Thymus (tissue), 11 donors: ENCODE results near the gene CHI3L2. TPM values are rescaled to one million over a fixed set of nuclear protein-coding genes. Genes with fewer than 3 reads are reported as not detected.

Experiments used
- DNase-seq, 9 donors: peaks; one replicate each; pipeline ENCODE4 v3.0.0-alpha.2; 2013; ENCODE audit warnings: low spot score in 9 of 9, low read depth in 6 of 9, missing footprints in 1 of 9
- H3K27ac ChIP-seq, 2 donors: one replicate each; pipeline ENCODE4 v1.5.1; 2013; ENCODE audit warnings: control low read depth in 1 of 2, low read depth in 1 of 2, low read length in 1 of 2, mild to moderate bottlenecking in 1 of 2, moderate library complexity in 1 of 2
- H3K27me3 ChIP-seq, 2 donors: one replicate each; pipeline ENCODE4 v1.5.1; 2013; ENCODE audit warnings: low read length in 1 of 2; ENCODE audit not compliant: control insufficient read depth in 2 of 2, insufficient read depth in 1 of 2
- H3K36me3 ChIP-seq, 2 donors: one replicate each; pipeline ENCODE4 v1.5.1; 2013; ENCODE audit warnings: low read length in 1 of 2, mild to moderate bottlenecking in 1 of 2, moderate library complexity in 1 of 2; ENCODE audit not compliant: control insufficient read depth in 2 of 2, insufficient read depth in 2 of 2
- H3K4me1 ChIP-seq, 2 donors: one replicate each; pipeline ENCODE4 v1.5.1; 2013; ENCODE audit warnings: low read length in 2 of 2; ENCODE audit not compliant: control insufficient read depth in 2 of 2, insufficient read depth in 2 of 2
- H3K4me3 ChIP-seq, 2 donors: one replicate each; pipeline ENCODE4 v1.5.1; 2013; ENCODE audit warnings: low read length in 2 of 2, control low read depth in 1 of 2, mild to moderate bottlenecking in 1 of 2
- H3K9me3 ChIP-seq, 2 donors: one replicate each; pipeline ENCODE4 v1.5.1; 2013; ENCODE audit warnings: low read length in 1 of 2, mild to moderate bottlenecking in 1 of 2; ENCODE audit not compliant: control insufficient read depth in 2 of 2, insufficient read depth in 1 of 2
- WGBS: extraction: QIAGEN DNeasy Blood & Tissue Kit; methylation state at CpG from one replicate; pipeline ENCODE4 v1.1.7; 2013; 5-methylcytosine and 5-hydroxymethylcytosine counted together
- polyA plus RNA-seq: library from polyadenylated mRNA; stranded (reverse); fragments of 200-250 nt; gene quantifications from one replicate; pipeline ENCODE4 v1.2.3, GENCODE V29; 2013
- total RNA-seq: library from RNA; stranded (reverse); fragments of 120-200 nt; gene quantifications from one replicate; pipeline ENCODE4 v1.2.4, GENCODE V29; 2013
- donor health status: healthy.

Gene CHI3L2
- total and polyA plus RNA-seq, 2 donors = 190 to 291 TPM

DNA sequence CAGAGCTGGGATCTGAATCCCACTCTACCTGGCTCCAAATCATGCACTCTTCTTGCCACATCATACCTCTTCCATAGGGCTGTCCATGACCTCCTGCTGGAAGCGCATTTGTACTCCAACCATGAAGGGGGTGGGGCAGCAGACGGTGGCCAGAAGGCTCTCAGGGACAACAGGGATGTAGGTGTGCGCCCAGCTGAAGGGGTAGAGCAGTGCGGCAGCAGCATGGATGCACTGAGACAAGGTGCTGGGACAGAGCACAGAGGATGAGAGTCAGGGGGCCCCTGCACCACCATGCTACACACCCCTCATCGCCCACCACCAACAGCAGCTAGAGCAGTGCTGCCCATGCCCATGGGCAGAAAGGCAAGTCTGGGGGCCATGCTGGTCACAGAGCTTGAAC is 35.4 kb upstream of the CHI3L2 start:
- H3K27ac ChIP-seq = peak overlapping the region in 1 of 2 donors; percentile 67
- no peaks in the 10 kb centered on the region for H3K27me3 ChIP-seq
- no peaks in the 10 kb centered on the region for H3K9me3 ChIP-seq
- no peak for DNase-seq
- peaks cover 4 to 38% of the 10 kb centered on the region in 2 donors for H3K4me1 ChIP-seq
- WGBS = 98% methylated on average over 5 of the region's 5 CpGs
- H3K36me3 ChIP-seq = peaks cover 63 to 91% of the 10 kb centered on the region in 2 donors
- H3K4me3 ChIP-seq = no peak overlapping the region

DNA sequence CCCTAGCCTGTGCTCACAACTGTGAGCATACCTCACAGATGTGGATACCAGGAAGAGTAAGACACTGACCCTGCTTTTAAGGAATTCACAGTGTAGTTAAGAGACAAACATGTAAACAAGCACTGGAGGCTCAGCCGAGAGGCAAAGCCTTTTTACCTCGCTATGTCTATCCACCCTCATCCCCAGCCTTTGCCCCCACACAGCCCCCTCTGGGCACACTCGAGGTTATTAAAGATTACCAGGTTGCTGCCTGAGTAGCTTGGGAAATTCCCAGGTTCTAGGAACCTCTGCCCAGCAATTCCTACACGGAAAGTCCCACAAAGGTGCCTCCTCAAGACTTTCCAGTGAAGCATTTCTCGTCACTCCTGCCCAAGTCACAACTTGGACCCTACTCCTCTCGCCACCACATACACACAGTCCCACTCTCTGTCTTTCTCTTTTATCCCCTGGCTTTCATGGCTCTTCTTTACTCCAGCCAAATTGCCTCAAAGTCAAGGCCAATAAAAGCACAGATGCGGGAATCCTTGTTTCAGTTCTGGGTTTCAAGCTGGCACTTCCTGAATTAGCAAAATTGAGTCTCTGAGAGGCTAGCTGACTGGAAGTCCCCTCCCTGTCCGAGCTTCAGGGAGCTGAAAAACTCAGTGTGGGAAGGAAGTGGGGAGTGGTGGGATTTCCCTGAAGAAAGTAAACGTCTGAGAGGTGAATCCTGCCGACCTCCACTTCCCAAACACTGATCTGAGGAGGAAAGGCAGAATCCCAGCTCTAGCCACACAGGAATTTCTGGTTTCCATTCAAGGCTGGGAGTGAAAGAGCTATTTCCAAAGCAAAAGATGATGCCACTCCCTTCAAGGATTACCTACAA is 34.6 kb upstream of the CHI3L2 start:
- peaks cover 4 to 46% of the 10 kb centered on the region in 2 donors for H3K4me1 ChIP-seq
- WGBS = 71% methylated on average over 10 of the region's 10 CpGs
- no peaks in the 10 kb centered on the region for H3K27me3 ChIP-seq
- H3K9me3 ChIP-seq = no peaks in the 10 kb centered on the region
- peaks cover 65 to 91% of the 10 kb centered on the region in 2 donors for H3K36me3 ChIP-seq
- H3K27ac ChIP-seq = peak overlapping the region; percentile 19 to 67
- peak in 1 of 9 donors; percentile 39 for DNase-seq
- H3K4me3 ChIP-seq = no peak overlapping the region

DNA sequence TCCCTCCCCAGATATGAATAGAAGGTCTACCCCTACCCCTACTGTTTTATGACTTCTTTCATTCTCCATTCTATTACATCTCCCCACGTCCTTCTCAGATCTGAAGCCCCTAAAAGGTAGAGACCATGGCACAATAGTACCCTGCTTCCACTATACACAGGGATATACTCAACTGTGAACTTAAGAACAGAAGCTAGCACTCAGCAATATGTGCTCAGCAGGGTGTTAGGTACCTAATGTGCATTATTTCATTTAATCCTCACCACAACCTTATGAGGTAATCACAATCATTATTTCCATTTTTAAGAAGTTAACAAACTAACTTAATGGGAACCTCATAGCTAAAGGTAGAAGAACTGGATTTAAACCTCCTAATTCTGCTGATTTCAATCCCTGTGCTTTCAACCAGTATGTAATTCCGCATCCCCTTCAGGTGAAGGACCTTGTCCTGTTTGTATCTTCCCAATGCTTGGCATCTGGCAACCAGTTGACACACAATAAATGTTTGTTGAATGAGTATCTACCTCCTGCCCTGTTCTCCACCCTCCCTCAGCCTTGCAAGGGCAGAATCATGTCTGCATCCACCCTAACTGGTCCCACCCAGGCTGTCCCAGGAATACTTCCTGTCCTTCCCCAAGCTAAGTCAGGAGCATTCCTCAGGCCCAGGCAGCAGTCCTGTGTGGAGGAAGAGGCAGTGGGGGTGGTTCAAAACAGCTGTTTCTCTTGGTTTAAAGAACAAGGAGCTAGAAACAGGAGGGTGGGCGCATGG is 33.6 kb upstream of the CHI3L2 start:
- H3K27ac ChIP-seq = peak overlapping the region in 1 of 2 donors; percentile 67
- WGBS = 97% methylated on average over 3 of the region's 3 CpGs
- no peaks in the 10 kb centered on the region for H3K27me3 ChIP-seq
- no peak overlapping the region for H3K4me3 ChIP-seq
- DNase-seq = no peak
- peaks cover 56 to 86% of the 10 kb centered on the region in 2 donors for H3K36me3 ChIP-seq
- H3K4me1 ChIP-seq = peaks cover 9 to 56% of the 10 kb centered on the region in 2 donors
- H3K9me3 ChIP-seq = no peaks in the 10 kb centered on the region

DNA sequence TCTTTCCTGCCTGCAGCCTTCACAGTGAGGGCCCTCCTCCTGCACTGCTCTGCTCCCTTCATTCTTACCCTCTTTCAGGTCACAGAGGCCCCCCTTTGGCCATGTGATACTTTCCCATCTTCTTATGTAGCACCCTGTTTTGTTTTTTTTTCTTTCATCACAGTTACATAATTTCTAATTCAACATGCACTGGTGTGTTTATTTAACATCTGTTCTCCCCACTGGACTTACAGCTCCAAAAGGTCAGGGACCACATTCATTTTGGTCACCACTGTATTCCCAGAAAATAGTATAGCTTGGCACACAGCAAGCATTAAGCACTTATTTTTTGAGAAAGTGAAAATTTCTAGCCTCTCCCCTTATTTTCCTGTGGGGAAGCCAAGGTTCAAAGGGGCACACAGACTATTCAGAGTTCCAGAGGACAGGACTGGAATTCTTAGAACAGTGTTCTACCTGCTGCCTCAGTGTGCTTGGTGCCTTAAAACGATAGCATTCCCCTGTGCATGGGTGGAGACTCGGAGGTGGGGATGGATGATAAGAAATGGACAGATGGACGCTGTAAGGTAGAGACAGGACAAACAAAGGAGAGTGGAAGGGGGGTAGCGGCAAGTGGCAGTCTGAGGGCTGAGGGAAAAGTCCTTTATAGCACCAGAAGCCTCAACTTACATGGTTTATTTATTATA is 32.4 kb upstream of the CHI3L2 start:
- Histone ChIP-seq H3K4me1 (peaks cover 20 to 68% of the 10 kb centered on the region in 2 donors), H3K36me3 (peaks cover 51 to 75% of the 10 kb centered on the region in 2 donors), H3K27ac (no peak overlapping the region), H3K4me3 (no peak overlapping the region), H3K9me3 (no peaks in the 10 kb centered on the region), H3K27me3 (no peaks in the 10 kb centered on the region)
- 82% methylated on average over 4 of the region's 4 CpGs for WGBS
- DNase-seq = no peak

DNA sequence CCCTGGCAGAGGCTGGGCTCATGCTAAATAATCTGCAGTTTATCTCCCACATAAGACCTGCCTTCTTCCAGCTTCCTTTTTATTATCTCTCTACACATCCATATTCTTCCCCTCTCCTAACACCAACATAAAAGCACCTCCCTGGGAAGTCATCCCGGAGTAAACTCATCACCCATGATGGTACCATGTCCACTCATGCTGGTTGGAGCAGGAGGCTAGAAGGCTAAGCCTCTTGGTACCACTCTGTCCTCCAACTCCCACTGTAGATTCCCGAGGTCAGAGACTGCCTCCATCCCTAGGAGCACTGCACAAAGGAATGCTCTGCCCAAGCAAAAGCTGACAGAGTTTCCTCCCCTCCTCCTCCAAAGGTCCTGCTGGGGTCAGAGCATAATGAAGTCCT is 31.3 kb upstream of the CHI3L2 start:
- WGBS = over 99% methylated on average over 2 of the region's 2 CpGs
- Histone ChIP-seq H3K27ac (no peak overlapping the region), H3K9me3 (no peaks in the 10 kb centered on the region), H3K4me3 (peak overlapping the region in 1 of 2 donors; percentile 43), H3K36me3 (peaks cover 45 to 64% of the 10 kb centered on the region in 2 donors), H3K27me3 (no peaks in the 10 kb centered on the region), H3K4me1 (peaks cover 24 to 79% of the 10 kb centered on the region in 2 donors)
- DNase-seq = no peak

DNA sequence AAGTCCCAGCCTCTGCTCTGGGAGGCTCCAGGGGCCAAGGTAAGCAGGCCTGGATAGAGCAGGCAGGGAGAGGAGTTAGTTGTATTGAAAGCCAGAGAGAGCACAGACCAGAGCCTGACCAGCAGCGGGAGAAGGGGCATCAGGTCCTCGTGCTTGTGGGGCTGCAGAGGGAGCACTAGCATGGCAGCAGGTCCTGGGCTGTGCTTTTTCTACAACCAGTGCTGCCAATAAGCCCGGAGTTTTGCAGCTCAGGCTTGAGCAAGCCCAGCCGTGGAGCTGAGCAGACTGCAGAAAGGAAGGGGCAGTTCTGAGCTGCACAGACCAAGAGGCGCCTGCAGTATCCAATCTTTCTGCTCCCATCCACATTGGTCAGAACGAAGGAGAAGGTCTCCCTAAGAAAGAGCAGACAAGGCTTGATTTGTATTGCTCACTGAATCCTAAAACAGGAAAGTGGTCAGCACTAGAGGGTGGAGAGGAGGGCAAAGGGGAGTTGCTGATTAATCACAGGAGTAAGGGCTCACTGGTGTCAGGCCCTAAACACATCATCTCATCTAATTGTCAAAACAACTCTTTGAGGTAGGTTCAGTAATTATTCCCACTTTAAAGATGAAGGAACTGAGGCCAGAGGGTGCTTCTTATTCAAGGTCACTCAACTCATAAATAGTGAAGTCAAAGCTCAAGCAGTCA is 29.8 kb upstream of the CHI3L2 start:
- H3K27ac ChIP-seq = peak overlapping the region in 1 of 2 donors; percentile 85
- peak in 1 of 9 donors; percentile 71 for DNase-seq
- H3K4me1 ChIP-seq = peaks cover 35 to 81% of the 10 kb centered on the region in 2 donors
- no peaks in the 10 kb centered on the region for H3K9me3 ChIP-seq
- no peaks in the 10 kb centered on the region for H3K27me3 ChIP-seq
- peak overlapping the region; percentile 37 to 43 for H3K4me3 ChIP-seq
- WGBS = 76% methylated on average over 6 of the region's 6 CpGs
- peaks cover 32 to 49% of the 10 kb centered on the region in 2 donors for H3K36me3 ChIP-seq

DNA sequence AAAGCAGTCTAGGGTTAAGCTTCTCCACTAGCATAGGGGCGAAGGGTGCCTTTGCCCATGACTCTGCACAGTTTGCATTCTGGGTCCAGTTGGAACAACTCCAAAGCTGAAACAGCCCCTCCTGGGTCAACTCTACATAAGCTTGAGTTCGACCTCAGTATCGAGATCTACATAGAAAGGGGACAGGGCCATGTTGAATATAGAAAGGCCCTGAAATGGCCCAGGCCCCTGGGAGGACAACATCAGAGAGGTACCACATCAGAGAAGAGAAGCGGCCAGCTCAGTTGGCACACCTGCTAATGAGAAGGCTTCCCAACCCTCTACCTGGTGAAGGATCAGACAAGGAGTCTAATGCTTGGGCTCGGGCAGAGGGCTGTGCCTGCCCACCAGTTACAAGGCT is 28.7 kb upstream of the CHI3L2 start:
- Histone ChIP-seq H3K9me3 (no peaks in the 10 kb centered on the region), H3K4me1 (peaks cover 44 to 85% of the 10 kb centered on the region in 2 donors), H3K36me3 (peaks cover 30 to 44% of the 10 kb centered on the region in 2 donors), H3K27ac (peak overlapping the region; percentile 85 to 86), H3K27me3 (no peaks in the 10 kb centered on the region), H3K4me3 (peak overlapping the region; percentile 37 to 43)
- 80% methylated on average over 5 of the region's 5 CpGs for WGBS
- DNase-seq = no peak

DNA sequence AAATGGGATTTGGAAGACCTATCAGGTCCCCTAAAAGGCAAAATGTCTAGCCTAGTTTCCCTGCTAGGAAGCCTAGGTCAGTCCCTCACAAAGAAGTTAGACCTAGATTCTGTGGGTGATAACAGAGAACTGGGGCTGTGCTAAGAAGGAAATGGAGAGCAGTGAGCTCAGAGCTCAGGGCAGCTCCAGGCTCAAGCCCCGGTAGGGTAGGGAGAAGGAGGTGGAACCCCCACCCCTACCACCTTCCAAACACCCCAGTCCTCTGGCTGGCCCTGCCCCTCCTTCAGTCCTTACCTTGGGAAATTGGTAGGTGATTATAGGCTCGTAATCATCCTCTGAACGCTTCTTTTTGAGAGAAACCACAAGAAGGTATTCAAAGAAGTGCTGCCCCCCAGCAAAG is 28.2 kb upstream of the CHI3L2 start:
- H3K36me3 ChIP-seq = peaks cover 25 to 39% of the 10 kb centered on the region in 2 donors
- no peaks in the 10 kb centered on the region for H3K27me3 ChIP-seq
- no peaks in the 10 kb centered on the region for H3K9me3 ChIP-seq
- 30% methylated on average over 3 of the region's 3 CpGs for WGBS
- H3K27ac ChIP-seq = peak overlapping the region; percentile 85 to 86
- H3K4me3 ChIP-seq = peak overlapping the region; percentile 37 to 43
- DNase-seq = peak in 1 of 9 donors; percentile 50
- peaks cover 44 to 81% of the 10 kb centered on the region in 2 donors for H3K4me1 ChIP-seq
